Esophagus squamous epithelium (tissue), 5 donors: Measurements from ENCODE around the gene CPN1. TPM values are rescaled to one million over a fixed set of nuclear protein-coding genes. Genes with fewer than 3 reads are reported as not detected.

Source experiments
- DNase-seq: peaks from one replicate; lab custom pipeline; 2025; lab: John Stamatoyannopoulos, UW
- H3K27ac ChIP-seq, 4 donors: fragments of 200-600 bp; sonication (generic); one replicate each; pipeline ENCODE4 v1.5.1; 2016 to 2019; ENCODE audit warnings: mild to moderate bottlenecking in 1 of 4
- H3K27me3 ChIP-seq, 4 donors: fragments of 200-600 bp; sonication (generic); 1 replicate in 3 of 4; 2 replicates in 1 of 4; pipeline versions ENCODE4 v1.5.1 to v1.6.0; 2017 to 2021; ENCODE audit warnings: antibody characterized with exemption in 1 of 4
- H3K36me3 ChIP-seq, 3 donors: fragments of 200-600 bp; sonication (generic); one replicate each; pipeline ENCODE4 v1.5.1; 2016 to 2019
- H3K4me1 ChIP-seq, 3 donors: fragments of 200-600 bp; sonication (generic); one replicate each; pipeline ENCODE4 v1.5.1; 2017 to 2019
- H3K4me3 ChIP-seq, 4 donors: fragments of 200-600 bp; sonication (generic); 1 replicate in 3 of 4; 2 replicates in 1 of 4; pipeline ENCODE4 v1.5.1; 2016 to 2019; ENCODE audit warnings: mild to moderate bottlenecking in 2 of 4, moderate library complexity in 1 of 4
- H3K9me3 ChIP-seq, 3 donors: fragments of 200-600 bp; sonication (generic); one replicate each; pipeline ENCODE4 v1.5.1; 2016 to 2019
- CTCF ChIP-seq, 6 experiments: fragments of 450-650 bp in 4 of 6; fragments of 200-600 bp in 2 of 6; sonication (generic) in 2 of 6; IDR thresholded peaks; one replicate each; pipeline ENCODE4 v1.5.1; 2016 to 2019; ENCODE audit warnings: antibody characterized with exemption in 6 of 6, mild to moderate bottlenecking in 4 of 6, moderate library complexity in 4 of 6
- POLR2A ChIP-seq, 4 donors: fragments of 450-650 bp; IDR thresholded peaks; one replicate each; pipeline ENCODE4 v1.6.1; 2017; ENCODE audit warnings: antibody characterized with exemption in 4 of 4, mild to moderate bottlenecking in 4 of 4, moderate library complexity in 3 of 4
- WGBS, 2 donors: methylation state at CpG; one replicate each; pipeline ENCODE4 v1.1.5; 2018; 5-methylcytosine and 5-hydroxymethylcytosine counted together
- intact Hi-C: fragments of 100-400 bp; cut with DNase I; formaldehyde crosslinking; loops from one replicate; pipeline ENCODE4 v1.15.0; 2022
- total RNA-seq, 4 donors: library from RNA; depleted of rRNA; stranded (reverse); fragments of >200 nt; gene quantifications; one replicate each; pipeline ENCODE4 v1.1.0, GENCODE V29; 2016
- donor health status: DM: yes; HTN: yes; CAD: no.

CPN1 gene
- total RNA-seq, 4 donors from 2014 or later, result not detected

- Histone ChIP-seq H3K27ac (no peak overlapping the region), H3K4me3 (no peak overlapping the region), H3K36me3 (no peaks in the 10 kb centered on the region), H3K9me3 (no peaks in the 10 kb centered on the region), H3K27me3 (peaks cover 0 to 22% (median 0%) of the 10 kb centered on the region in 4 donors), H3K4me1 (no peaks in the 10 kb centered on the region)
- intact Hi-C loops, result no loop called here
- TF ChIP-seq CTCF (IDR thresholded peaks at IDR 0.05), result no peak
- TF ChIP-seq POLR2A (IDR thresholded peaks at IDR 0.05), result no peak
- WGBS, 2 donors, result 47 to 61% methylated on average over 2 of the region's 2 CpGs
- no peak for DNase-seq
Measured at GRCh38 chr10:100076750-100077149, 4.9 kb downstream of the CPN1 start.

DNA sequence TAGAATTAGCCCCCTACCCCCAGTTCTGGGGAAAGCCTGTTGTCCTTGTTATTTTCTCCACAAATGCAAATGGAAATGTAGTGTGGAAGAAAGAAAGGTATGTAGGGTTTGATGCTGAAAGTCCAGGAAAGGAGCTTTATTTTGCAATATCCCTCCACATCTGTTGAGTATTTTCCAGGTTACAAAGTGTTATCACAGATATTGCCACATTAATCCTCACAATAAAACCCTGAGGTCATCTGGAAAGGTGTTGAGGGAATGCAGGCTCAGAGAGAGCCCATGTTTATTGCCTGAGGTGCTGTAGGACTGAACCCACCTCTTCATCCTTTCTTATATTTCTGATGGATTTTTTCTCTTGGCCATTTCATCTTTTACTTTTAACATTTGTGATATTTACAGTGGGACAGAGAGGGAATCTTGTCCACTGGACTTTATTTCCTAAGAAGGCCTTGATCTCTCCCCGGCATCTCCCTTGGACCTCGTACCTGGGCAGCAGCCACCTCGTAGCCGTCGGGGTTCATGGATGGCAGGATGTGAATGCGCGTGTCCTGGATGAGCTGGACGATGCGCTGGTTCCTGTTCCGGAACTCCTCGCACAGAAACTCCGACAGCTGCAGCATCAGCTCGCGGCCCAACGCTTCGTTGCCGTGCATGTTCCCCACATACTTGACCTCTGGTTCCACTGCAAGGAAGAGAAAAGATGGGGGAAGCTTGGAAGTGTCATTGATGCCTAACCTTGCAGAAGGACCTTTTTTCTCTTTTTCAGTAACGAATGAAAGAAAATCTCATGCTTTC, 6.0 kb downstream of the CPN1 start:
- DNase-seq, result no peak
- 90 to 92% methylated on average over 17 to 18 of the region's 18 CpGs for WGBS, 2 donors

DNA sequence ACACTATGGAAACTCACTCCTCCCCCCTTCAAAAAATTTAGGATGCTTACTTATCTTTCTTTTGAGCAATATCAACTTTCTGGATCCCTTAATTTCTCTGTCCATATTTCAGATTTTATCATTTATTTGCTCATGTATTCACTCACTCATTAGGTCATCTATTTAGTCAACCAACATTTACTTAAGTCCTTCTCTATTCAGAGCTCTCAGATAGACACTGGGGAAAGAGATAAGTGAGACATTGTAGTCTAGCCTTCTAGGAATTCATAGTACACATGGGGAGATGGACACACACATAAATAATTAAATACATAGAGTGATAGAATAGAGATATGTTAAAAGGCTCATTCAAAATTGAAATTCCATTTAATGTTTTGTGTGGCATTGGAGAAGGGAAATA, 9.2 kb downstream of the CPN1 start:
- TF ChIP-seq CTCF (IDR thresholded peaks at IDR 0.05) (no peak), POLR2A (IDR thresholded peaks at IDR 0.05) (no peak)
- H3K4me1 ChIP-seq, result no peaks in the 10 kb centered on the region
- H3K27ac ChIP-seq, result no peak overlapping the region
- H3K27me3 ChIP-seq, result no peaks in the 10 kb centered on the region
- intact Hi-C loops, result no loop called here
- no peaks in the 10 kb centered on the region for H3K36me3 ChIP-seq
- H3K4me3 ChIP-seq, result no peak overlapping the region
- no peaks in the 10 kb centered on the region for H3K9me3 ChIP-seq
- DNase-seq, result no peak

More for the DNA sequence above, 6.0 kb downstream of the CPN1 start:
- Histone ChIP-seq H3K4me1 (no peaks in the 10 kb centered on the region), H3K36me3 (no peaks in the 10 kb centered on the region), H3K27me3 (peaks cover 0 to 12% (median 0%) of the 10 kb centered on the region in 4 donors), H3K9me3 (no peaks in the 10 kb centered on the region), H3K4me3 (no peak overlapping the region), H3K27ac (no peak overlapping the region)
- TF ChIP-seq CTCF (IDR thresholded peaks at IDR 0.05), result no peak
- intact Hi-C loops, result no loop called here

DNA sequence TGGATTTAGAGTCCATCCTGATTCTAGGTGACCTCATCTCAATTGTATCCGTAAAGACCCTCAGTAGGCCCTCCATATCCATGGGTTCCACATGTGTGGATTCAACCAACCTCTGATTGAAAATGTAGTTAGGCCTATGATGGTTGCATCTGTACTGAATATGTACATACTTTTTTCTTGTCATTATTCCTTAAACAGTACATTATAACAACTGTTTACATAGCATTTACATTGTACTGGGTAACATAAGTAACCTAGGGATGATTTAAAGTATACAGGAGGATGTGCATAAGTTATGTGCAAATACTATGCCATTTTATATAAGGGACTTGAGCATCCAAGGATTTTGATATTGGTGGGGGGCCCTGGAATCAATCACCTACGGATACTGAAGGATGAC, 10.1 kb downstream of the CPN1 start:
- WGBS, 2 donors, result 86 to 89% methylated on average over 2 of the region's 2 CpGs
- intact Hi-C loops, result no loop called here

More for the DNA sequence above, 10.1 kb downstream of the CPN1 start:
- H3K9me3 ChIP-seq, result no peaks in the 10 kb centered on the region
- TF ChIP-seq POLR2A (IDR thresholded peaks at IDR 0.05) (no peak), CTCF (IDR thresholded peaks at IDR 0.05) (no peak)
- H3K36me3 ChIP-seq, result no peaks in the 10 kb centered on the region
- no peaks in the 10 kb centered on the region for H3K27me3 ChIP-seq
- H3K27ac ChIP-seq, result no peak overlapping the region
- DNase-seq, result no peak
- H3K4me3 ChIP-seq, result no peak overlapping the region
- no peaks in the 10 kb centered on the region for H3K4me1 ChIP-seq
